Stimulated activated CD4-positive, alpha-beta T cell treated with anti-CD3 and anti-CD28 coated beads, Interleukin-12 subunit alpha, Interleukin-12 subunit beta, amount 100 ng/mL, for 4 hours (primary cell): ENCODE results near the gene NANOS2.

ENCODE experiments used
- DNase-seq: peaks from one replicate; pipeline ENCODE4 v3.0.0-alpha.2; 2020

Gene NANOS2

GRCh38 chr19:45890877-45891276 lies 23.7 kb downstream of the NANOS2 start:
- DNase-seq = no peak

GRCh38 chr19:45889210-45889885 lies 25.2 kb downstream of the NANOS2 start:
- no peak for DNase-seq

- DNase-seq = no peak
Measured at GRCh38 chr19:45887200-45887710, 27.3 kb downstream of the NANOS2 start.

DNA sequence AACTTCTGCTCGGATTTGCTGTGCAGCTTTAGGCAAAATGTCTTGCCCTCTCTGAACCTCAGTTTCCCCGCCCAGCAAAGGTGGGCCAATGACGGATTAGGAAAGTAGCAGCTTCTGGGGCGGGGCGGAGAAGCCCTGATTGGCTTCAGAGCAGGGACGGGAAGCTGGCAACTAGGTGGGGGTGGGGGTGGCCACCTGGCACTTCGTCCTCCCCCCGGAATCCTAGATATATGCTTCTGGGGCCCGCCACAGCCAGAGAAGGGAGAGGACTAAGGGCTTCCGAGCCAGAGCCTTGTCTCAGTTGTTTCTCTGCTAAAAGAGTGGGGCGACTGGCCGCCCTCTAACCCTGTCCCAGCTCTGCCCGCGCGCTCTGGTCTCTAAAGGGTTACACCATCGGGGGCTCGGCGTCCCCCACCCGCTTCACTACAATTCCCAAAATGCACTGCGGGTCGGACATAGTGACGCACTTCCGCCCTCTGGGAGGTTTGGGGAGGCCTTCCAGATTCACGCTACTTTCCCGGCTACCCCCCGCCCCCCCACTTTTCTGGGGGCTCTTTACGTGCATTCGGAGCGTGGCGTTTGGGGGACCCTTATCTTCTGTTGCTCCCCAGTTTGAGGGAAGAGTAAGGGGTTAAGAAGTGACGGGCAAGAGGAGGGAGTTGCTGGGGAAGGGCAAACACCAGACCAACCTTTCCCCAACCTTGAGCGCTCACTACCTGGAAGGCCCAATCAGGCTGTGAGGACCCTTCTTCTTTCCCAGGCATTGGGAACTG lies 28.0 kb downstream of the NANOS2 start:
- DNase-seq = peak; percentile 81

- peak; percentile 78 for DNase-seq
Measured at GRCh38 chr19:45885556-45886426, 28.8 kb downstream of the NANOS2 start, which contains the start of gene IRF2BP1. Gene IRF2BP1, minus strand, starts transcription at chr19:45886141. Its CDS starts 367 bp downstream, at chr19:45885774.

- DNase-seq = no peak
Measured at GRCh38 chr19:45884682-45885555, 29.7 kb downstream of the NANOS2 start.

GRCh38 chr19:45883881-45884681 lies 30.5 kb downstream of the NANOS2 start:
- no peak for DNase-seq

GRCh38 chr19:45883586-45883880 lies 31.0 kb downstream of the NANOS2 start:
- no peak for DNase-seq

DNA sequence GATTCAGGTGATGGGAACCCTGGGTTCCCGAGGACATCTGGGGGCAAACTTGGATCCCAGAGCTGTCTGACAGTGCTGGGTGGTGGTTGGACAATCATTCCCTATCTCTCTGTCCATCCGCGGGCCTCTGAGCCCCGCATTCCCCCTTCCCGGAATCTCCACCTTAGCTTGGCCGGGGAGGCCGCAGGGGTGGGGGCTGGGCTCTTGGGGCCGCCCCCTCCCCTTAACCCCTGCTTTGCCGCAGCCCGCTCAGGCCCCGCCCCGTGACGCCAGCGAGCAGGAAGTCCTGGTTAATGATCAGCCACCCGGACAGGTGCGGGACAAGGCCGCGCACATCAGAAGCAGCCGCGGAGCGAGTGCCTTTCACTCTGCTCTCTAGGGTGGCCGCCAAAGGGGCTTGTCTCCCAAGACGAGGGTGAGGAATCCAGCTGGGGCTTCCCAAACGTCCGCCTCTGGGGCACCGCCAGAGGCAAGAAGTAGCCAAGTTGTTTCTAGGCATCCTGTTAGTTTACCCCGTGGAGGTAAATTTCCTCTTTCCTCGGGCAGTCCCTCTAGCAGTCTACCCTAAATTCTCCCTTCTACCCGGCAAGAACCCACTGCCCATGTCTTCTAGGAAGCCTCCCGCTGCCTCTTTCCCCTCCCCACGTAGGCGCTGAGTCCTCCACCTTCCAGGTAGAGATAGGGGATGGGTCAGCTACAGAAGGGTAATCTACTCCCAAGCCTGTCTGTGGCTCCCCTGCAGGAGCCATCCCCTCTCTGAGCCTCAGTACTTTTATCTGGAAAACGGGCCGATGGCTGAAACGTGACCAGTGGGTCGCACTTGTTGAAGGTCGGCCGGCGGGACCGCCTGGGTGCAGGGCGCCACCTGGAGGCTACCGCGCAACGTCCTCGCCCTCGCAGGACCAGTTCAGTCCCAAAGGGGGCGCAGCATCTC lies 31.7 kb downstream of the NANOS2 start:
- DNase-seq = peak; percentile 81

DNA sequence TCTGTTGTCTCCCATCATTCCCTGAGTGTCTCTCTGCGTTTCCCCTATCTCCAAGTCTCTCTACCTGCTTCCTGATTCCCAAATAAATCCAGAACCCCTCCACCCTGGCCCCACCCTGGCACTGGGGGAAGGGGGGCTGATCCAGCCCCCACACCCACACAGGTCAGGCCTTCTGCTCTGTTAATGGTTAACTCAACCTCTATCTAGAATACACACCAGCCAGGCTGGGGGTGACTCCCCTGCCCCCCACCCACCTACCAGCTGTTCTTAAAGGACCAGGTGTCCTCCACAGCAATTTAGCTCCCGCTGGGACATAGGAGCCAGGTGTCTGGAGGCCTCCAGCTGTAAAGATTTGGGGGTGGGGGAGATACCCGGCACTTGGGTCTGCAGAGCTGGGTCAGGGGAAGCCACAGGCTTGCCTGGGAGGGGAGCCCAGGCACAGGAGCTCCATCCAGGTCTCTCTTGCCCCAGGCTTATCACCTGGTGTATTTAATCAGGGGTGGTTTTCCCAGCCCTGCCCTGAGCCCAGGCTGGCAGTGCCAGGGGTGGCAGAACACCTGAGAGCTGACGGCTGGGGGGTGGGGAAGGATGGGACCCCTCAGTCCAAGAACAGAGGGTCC lies 32.6 kb downstream of the NANOS2 start:
- no peak for DNase-seq

DNA sequence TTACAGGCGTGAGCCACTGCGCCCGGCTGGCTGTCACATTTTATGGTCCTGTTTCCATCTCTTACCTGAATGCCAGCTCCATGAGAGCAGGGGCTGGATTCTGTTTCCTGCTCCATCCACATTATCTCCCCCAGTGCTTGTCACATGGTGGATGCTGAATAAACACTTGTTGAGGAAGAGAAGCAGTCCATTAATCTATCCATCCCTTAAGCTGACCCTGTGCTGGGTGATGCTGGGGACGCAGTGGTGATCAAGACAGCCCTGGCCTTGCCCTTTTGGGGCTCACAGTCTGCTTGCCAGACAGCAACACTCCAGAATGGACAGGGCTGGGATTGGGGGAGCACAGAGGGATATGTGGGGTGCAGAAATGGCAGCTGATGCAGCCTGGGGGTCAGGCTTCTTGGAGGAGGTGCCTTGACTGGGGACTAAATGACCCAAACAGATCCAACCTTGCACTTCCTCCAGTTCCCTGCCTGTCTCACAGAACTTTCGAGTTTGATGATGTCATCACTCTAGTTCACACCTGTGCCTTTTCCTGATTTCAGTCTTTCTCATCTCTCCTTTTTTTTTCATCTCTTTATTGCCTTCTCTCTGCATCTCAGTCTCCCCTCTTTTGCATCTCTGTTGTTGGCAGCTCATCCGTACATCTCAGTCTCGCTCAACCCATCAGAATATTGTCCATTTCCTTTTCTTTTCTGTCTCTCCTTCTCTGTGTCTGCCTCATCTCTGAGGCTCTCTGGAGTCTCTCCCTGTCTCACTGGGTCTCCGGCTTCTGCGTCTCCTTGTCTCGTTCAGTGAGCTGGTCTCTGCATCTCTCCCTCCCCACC lies 33.3 kb downstream of the NANOS2 start:
- no peak for DNase-seq

GRCh38 chr19:45879971-45880370 lies 34.6 kb downstream of the NANOS2 start:
- no peak for DNase-seq

DNA sequence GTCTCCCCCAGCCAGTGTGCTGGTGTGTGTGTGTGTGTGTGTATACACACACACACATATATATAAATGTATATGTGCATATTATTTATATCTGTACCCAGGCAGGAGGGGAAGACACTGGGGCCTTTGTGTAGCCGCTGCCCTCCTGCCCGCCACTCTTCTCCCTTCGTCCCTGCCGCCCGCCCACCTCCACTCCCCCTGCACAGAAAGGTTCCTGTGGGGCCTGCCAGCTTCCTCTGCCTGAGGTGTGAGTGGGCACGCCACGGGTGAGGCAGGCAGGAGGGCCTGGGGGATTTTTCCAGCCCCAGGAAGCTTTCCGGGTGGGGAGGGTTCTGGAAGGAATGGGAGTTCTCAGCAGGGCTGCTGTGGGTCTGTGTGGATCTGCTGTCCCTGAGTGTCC lies 35.5 kb downstream of the NANOS2 start:
- DNase-seq = no peak

GRCh38 chr19:45878043-45878794 lies 36.4 kb downstream of the NANOS2 start:
- no peak for DNase-seq

- peak; percentile 38 for DNase-seq
Measured at GRCh38 chr19:45876411-45877197, 38.0 kb downstream of the NANOS2 start.

DNA sequence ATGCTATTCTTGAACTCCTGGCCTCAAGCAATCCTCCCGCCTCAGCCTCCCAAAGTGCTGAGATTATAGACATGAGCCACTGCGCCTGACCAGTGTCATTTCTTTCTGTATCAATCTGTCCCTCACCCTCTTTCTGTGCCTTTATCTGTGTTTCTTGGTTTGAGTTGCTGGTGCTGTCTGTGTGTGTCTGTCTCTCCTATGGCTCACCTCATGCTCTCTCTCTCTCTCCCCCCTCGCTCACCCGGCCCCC lies 38.5 kb downstream of the NANOS2 start:
- no peak for DNase-seq

GRCh38 chr19:45874620-45874966 lies 40.0 kb downstream of the NANOS2 start:
- no peak for DNase-seq
